Natural killer cell (primary cell): Measurements from ENCODE around the gene TRAPPC8. TPM values are rescaled to one million over a fixed set of nuclear protein-coding genes. Genes with fewer than 3 reads are reported as not detected.

Experiments used
- ATAC-seq, 3 donors: fragments of 150-1000 bp in 2 of 3; fragments of 200-7000 bp in 1 of 3; cut with Tn5 transposase; 1 replicate in 1 of 3; 2 replicates in 2 of 3; pipeline ENCODE4 v1.10.0; 2021; ENCODE audit warnings: mild to moderate bottlenecking in 2 of 3, moderate library complexity in 2 of 3
- DNase-seq, 2 donors: peaks; one replicate each; pipeline versions ENCODE4 v3.0.0 to v3.0.0-alpha.2; 2013 to 2021; ENCODE audit warnings: mixed read lengths in 1 of 2
- H3K27ac ChIP-seq: one replicate; pipeline ENCODE4 v1.5.1; 2013; ENCODE audit warnings: mild to moderate bottlenecking, low read length
- H3K27me3 ChIP-seq: one replicate; pipeline ENCODE4 v1.6.1; 2013; ENCODE audit warnings: low read length; ENCODE audit not compliant: control insufficient read depth, insufficient read depth
- H3K36me3 ChIP-seq: one replicate; pipeline ENCODE4 v1.6.1; 2013; ENCODE audit warnings: low read length; ENCODE audit not compliant: control insufficient read depth, insufficient read depth
- H3K4me1 ChIP-seq: one replicate; pipeline ENCODE4 v1.6.1; 2013; ENCODE audit warnings: low read length; ENCODE audit not compliant: control insufficient read depth, insufficient read depth
- H3K4me3 ChIP-seq: one replicate; pipeline ENCODE4 v1.5.1; 2013; ENCODE audit warnings: low read length
- H3K9me3 ChIP-seq: one replicate; pipeline ENCODE4 v1.6.1; 2013; ENCODE audit warnings: low read length; ENCODE audit not compliant: control insufficient read depth, insufficient read depth
- H3K27ac Mint-ChIP-seq, 2 donors: one replicate each; pipeline ENCODE4 v1.8.0; 2022; ENCODE audit warnings: mild to moderate bottlenecking in 2 of 2, mixed read lengths in 2 of 2, moderate library complexity in 1 of 2
- H3K27me3 Mint-ChIP-seq, 2 donors: one replicate each; pipeline ENCODE4 v1.8.0; 2022; ENCODE audit warnings: low read depth in 2 of 2, mixed read lengths in 2 of 2
- H3K36me3 Mint-ChIP-seq: one replicate; pipeline ENCODE4 v1.8.0; 2022; ENCODE audit warnings: mixed read lengths
- H3K4me1 Mint-ChIP-seq, 2 donors: one replicate each; pipeline ENCODE4 v1.8.0; 2022; ENCODE audit warnings: mixed read lengths in 2 of 2
- H3K4me3 Mint-ChIP-seq: one replicate; pipeline ENCODE4 v1.8.0; 2022; ENCODE audit warnings: mild to moderate bottlenecking, moderate library complexity, mixed read lengths
- H3K9me3 Mint-ChIP-seq, 2 donors: one replicate each; pipeline ENCODE4 v1.8.0; 2022; ENCODE audit warnings: mixed read lengths in 2 of 2
- WGBS: methylation state at CpG from one replicate; pipeline ENCODE4 v1.1.7; 2013; ENCODE audit warnings: missing lambda C conversion rate; ENCODE audit not compliant: insufficient coverage; 5-methylcytosine and 5-hydroxymethylcytosine counted together
- intact Hi-C: fragments of 100-400 bp; cut with micrococcal nuclease; formaldehyde crosslinking; loops from one replicate; pipeline ENCODE4 v1.14.2; 2022
- total RNA-seq, 4 donors: library from RNA; stranded (reverse); fragments of 120-200 nt in 1 of 4; gene quantifications; one replicate each; pipeline versions ENCODE4 v1.2.3 to v1.2.4, GENCODE V29; 2013 to 2022
- TF ChIP-seq, protein P1 (sequence below): fragments of 200-600 bp; IDR thresholded peaks from one replicate; pipeline ENCODE4 v1.8.0; 2022; ENCODE audit warnings: antibody characterized with exemption

Gene TRAPPC8
- total RNA-seq, 3 donors from 2014 or later (not counting 1 experiment from before 2014, with no cell fraction given): 38.5 to 51.2 (median 41.4) TPM

DNA sequence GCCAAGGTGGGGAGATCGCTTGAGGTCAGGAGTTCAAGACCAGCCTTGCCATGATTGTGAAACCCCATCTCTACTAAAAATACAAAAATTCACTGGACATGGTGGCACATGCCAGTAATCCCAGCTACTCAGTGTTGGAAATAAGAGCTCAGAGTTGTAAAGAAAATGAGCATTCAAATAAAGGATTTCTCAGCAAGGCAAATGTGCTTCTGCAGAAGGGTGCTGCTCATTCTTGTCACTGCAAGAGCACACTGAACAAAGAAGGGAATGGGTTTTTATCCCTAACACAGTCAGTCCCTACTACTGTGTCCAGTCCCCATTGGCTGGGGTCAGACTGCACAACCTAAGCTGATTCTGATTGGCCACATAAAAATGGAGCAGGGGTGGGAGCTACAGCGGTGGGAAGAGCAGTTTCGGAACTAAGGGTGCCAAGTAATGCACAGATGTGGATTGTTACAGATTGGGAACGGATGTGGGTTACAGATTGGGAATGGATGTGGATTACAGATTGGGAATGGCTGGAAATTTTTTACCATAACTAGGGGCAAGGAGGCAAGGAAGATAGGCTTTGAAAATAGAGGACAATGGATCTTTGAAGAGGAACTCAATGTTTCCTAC is 31.1 kb upstream of the TRAPPC8 start:
- Histone ChIP-seq H3K36me3 (no peaks in the 10 kb centered on the region), H3K27me3 (no peaks in the 10 kb centered on the region), H3K4me1 (no peaks in the 10 kb centered on the region), H3K4me3 (no peak overlapping the region), H3K27ac (no peak overlapping the region), H3K9me3 (peaks cover 38% of the 10 kb centered on the region)
- Mint-ChIP-seq H3K27me3 (peaks cover 0 to 2% of the 10 kb centered on the region in 2 donors), H3K36me3 (peaks cover 9% of the 10 kb centered on the region), H3K27ac (no peak overlapping the region), H3K9me3 (peaks cover 7 to 10% of the 10 kb centered on the region in 2 donors), H3K4me3 (no peak overlapping the region), H3K4me1 (no peaks in the 10 kb centered on the region)
- no peak for ATAC-seq
- TF ChIP-seq, protein P1, sequence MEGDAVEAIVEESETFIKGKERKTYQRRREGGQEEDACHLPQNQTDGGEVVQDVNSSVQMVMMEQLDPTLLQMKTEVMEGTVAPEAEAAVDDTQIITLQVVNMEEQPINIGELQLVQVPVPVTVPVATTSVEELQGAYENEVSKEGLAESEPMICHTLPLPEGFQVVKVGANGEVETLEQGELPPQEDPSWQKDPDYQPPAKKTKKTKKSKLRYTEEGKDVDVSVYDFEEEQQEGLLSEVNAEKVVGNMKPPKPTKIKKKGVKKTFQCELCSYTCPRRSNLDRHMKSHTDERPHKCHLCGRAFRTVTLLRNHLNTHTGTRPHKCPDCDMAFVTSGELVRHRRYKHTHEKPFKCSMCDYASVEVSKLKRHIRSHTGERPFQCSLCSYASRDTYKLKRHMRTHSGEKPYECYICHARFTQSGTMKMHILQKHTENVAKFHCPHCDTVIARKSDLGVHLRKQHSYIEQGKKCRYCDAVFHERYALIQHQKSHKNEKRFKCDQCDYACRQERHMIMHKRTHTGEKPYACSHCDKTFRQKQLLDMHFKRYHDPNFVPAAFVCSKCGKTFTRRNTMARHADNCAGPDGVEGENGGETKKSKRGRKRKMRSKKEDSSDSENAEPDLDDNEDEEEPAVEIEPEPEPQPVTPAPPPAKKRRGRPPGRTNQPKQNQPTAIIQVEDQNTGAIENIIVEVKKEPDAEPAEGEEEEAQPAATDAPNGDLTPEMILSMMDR: no peak
- intact Hi-C loops: no loop called here
- 94% methylated on average over 4 of the region's 4 CpGs for WGBS
- DNase-seq: no peak

DNA sequence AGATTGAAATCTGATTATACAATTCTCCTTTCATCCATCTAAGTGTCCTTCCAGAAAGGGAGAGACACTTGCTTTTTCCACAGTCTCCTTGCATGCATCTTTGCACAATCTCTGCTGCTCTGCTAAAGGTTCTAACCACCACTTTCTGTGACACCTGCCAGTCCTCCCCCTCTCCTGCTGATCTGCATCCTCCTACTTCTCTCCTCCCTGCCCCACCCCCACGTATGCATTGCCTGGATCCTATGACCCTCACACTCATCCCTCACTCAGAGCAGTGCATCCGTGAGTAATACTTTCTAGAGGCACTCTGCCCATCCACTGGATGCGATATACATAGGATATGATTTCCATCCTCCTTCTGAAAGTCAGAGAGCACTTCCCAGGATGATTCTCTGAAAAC is 27.7 kb upstream of the TRAPPC8 start:
- no peaks in the 10 kb centered on the region for H3K4me1 Mint-ChIP-seq

DNA sequence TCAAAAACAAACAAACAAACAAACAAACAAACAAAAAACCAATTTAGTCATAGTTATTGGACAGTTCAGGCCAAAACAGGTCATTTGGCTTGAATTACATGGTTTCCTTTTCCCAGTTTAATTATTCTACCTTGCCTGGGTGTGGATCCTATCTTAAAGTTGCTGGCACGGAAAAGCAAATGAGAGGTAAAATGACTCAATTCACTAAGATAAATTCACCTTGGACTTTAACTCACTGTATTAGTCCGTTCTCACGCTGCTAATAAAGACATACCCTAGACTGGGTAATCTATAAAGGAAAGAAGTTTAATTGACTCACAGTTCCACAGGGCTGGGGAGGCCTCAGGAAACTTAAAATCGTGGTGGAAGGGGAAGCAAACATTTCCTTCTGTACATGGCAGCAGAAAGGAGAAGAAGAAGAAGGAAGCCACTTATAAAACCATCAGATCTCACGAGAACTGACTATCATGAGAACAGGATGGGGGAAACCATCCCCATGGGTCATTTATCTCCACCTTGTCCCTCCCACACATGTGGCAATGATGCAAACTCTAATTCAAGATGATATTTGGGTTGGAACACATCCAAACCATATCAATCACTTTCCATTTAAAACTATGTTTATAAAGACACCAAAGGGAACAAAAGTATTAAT is 22.5 kb upstream of the TRAPPC8 start:
- ATAC-seq: no peak

More for the DNA sequence above, 27.7 kb upstream of the TRAPPC8 start:
- ATAC-seq (no peak), DNase-seq (no peak)
- H3K27ac ChIP-seq: no peak overlapping the region
- no peaks in the 10 kb centered on the region for H3K27me3 ChIP-seq
- Mint-ChIP-seq H3K27ac (no peak overlapping the region), H3K4me3 (no peak overlapping the region), H3K9me3 (peaks cover 5 to 10% of the 10 kb centered on the region in 2 donors), H3K36me3 (peaks cover 9% of the 10 kb centered on the region), H3K27me3 (peaks cover 0 to 2% of the 10 kb centered on the region in 2 donors)
- peaks cover 29% of the 10 kb centered on the region for H3K9me3 ChIP-seq
- 86% methylated on average over 3 of the region's 3 CpGs for WGBS
- intact Hi-C loops: no loop called here
- no peaks in the 10 kb centered on the region for H3K36me3 ChIP-seq
- TF ChIP-seq, protein P1: no peak
- no peaks in the 10 kb centered on the region for H3K4me1 ChIP-seq
- H3K4me3 ChIP-seq: no peak overlapping the region

More for the DNA sequence above, 22.5 kb upstream of the TRAPPC8 start:
- Mint-ChIP-seq H3K4me1 (no peaks in the 10 kb centered on the region), H3K4me3 (no peak overlapping the region), H3K9me3 (no peaks in the 10 kb centered on the region), H3K27me3 (peaks cover 0 to 5% of the 10 kb centered on the region in 2 donors), H3K36me3 (no peaks in the 10 kb centered on the region), H3K27ac (no peak overlapping the region)
- H3K36me3 ChIP-seq: no peaks in the 10 kb centered on the region
- H3K9me3 ChIP-seq: no peaks in the 10 kb centered on the region
- H3K4me1 ChIP-seq: no peaks in the 10 kb centered on the region
- 17% methylated on average over 1 of the region's 5 CpGs for WGBS
- no peak overlapping the region for H3K4me3 ChIP-seq
- TF ChIP-seq, protein P1: no peak
- H3K27me3 ChIP-seq: no peaks in the 10 kb centered on the region
- DNase-seq: no peak
- H3K27ac ChIP-seq: no peak overlapping the region
- intact Hi-C loops: no loop called here
